ENCODE measurements around the gene AFM.

- TF ChIP-seq POLR2A (IDR thresholded peaks at IDR 0.05; ENCODE audit: low read depth, low read length): no peak
- no peak for TF ChIP-seq EZH2 (IDR thresholded peaks at IDR 0.05; ENCODE audit: borderline replicate concordance, control insufficient read depth, low read depth, low read length)
Observed at GRCh38 chr4:73446336-73446938, 35.1 kb upstream of the AFM start.
